Activated CD4-positive, CD25-positive, alpha-beta regulatory T cell treated with anti-CD3 and anti-CD28 coated beads, Interleukin-2, amount 50 U/mL, for 16 hours (primary cell): ENCODE data around the gene PLCH1.

Source experiments
- DNase-seq: peaks from one replicate; pipeline ENCODE4 v3.0.0-alpha.2; 2020; ENCODE audit warnings: low read depth, low spot score

PLCH1 gene

DNA sequence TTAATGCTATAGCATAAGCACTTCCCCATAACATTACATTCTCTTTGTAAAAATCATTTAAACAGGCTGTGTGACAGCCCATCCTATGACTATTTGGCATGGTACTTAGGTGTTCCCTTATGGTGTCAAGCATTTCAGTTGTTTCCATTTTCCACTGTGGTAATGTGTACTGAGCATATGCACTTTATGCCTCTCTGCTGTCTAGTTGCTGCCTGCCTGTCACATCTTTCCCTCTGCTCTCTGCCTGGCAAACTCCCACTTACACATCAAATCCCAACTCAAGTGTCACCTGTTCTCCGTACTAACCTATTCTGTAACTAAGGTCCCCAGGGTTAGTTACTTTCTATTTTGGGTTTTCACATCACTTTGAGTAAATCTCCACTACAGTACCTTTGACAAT lies 367.0 kb downstream of the PLCH1 start:
- DNase-seq: no peak

DNA sequence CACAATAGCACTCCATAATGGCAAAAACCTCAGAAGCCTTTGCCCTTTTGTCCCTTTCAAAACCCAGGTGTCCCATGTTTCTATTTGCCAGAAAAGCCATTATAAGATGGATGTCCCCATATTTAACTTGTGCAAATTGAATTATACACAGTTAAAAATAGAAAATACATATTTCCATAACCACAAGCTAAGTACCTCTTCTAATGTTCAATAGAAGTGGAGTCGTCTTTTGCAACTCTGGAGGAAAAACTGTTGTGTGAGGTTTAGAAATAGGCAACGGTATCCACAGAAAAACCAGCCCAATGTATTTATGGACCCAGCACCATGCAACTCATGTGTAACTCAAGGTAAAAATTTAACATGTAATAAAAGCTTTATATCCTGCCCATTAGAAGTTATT lies 367.8 kb downstream of the PLCH1 start:
- no peak for DNase-seq

DNA sequence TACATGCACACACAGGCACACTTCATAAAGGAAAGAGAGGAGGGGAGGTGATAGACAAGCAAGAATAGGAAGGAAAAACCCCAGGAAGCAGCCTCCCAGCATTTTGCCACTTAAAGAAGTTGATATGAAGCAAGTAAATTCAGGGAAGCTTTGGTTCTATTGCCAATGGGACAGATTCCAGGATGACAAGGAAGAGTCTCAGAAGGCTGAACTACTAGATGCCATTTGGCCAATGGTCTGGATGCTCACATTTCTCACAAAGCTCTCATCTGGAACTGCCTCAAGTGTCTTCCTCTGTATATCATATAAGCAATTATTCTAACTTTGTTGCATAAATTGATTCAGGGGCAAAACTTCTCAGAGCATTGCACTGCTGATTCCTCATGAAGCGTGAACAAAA lies 372.6 kb downstream of the PLCH1 start:
- DNase-seq: no peak

DNA sequence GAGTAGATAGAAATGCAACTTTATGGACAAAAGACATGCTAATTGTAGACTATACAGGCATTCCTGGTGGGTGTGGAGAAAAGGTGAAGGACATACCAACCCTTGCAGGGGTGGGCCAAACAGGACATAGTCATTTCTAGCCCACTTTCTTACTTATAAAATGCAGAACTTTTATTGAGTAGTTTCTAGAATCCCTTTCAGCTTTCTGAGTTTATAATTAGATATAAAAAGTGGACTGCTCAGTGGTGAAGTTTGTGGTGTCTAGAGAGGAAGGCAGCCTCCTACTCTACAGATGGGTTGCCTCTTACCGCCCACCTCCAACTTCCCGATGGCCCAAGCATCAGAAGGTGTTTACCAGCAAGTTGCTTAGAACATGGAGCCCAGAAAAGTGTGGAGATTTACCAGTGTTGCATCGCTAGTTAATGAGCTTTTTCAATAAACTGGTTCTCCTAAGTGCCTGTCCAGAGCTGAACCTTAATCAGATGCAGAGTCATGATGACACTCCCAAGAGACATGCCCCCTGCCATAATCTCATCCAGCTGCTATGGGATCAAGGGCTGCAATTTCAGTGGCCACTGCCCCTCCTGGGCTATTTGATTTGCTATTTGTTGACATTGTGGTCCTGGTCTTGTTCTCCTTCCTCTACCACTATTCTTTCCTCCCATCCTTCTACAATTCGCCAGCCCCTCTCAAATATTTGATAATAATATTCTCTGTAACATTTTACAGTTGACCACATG lies 373.9 kb downstream of the PLCH1 start:
- DNase-seq: no peak

DNA sequence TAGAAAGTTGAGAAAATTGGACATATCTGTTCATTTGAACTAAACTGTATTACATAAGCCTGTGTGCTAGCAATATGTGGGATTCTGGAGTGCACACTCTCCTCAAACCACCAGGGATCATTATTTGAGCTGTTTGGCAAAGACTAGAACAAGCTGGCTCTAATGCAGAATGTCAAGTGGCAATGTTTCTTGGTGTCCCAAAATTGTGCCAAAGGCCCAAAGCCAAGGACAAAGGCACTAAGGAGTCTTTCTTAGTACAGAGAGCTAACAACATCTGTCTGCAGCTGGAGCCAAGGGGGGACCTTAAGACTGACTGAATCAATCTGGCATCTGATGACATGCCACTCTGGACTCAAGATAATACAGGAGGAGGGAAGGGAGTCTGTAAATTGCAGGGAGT lies 374.7 kb downstream of the PLCH1 start:
- no peak for DNase-seq

DNA sequence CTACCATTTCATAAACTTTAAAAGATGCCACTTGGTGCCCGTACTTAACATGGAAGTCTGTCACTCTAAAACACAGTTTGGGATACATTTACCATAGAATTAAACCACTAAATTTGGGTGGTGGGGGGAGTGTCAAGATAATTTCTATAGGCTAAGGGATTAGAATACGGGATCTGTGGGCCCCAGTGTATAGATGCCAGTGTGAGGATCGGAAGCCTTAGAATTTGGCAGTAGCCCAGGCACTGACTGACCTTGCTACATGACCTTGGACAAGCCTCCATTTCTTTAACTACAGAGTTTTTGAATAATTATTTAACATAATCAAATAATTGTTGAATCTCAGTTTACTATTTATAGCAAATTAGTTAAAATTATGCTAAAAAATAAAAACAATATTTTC lies 375.1 kb downstream of the PLCH1 start:
- no peak for DNase-seq

DNA sequence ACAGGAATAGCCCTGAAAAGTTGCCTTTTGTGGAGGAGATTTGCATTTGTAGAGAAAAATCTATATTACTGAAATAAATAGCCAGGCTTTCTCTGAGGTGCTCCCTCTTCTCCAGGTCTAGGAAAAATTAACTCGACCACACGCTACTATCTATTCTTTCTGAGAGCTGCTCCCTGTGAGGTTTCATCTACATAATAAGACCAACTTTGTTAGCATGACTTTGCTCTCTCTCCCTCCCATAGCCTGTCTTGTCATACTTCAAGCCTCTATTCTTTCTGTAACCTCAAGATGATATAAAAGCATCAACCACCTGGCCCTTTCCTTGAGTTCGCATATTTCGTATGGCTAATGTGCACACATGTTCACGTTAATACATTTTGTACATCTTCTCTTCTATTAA lies 375.6 kb downstream of the PLCH1 start:
- no peak for DNase-seq

DNA sequence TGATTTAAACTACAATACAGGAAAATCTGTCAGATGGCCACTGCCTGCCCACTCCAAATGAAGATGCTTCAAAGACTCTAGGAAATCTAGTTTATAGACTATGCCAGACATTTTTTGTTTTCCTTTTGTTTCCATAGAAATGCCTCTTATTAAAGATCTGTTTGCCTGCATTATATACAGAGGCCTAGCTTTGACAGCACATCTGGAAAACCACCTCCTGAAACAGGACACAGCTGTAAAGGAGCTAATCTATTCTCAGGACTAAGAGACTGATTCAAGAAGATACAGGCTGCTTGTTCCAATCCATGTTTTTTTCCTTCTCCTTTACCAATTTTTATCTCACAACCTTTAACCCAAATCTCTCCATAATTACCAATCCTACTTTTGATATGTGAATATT lies 376.1 kb downstream of the PLCH1 start:
- DNase-seq: no peak

DNA sequence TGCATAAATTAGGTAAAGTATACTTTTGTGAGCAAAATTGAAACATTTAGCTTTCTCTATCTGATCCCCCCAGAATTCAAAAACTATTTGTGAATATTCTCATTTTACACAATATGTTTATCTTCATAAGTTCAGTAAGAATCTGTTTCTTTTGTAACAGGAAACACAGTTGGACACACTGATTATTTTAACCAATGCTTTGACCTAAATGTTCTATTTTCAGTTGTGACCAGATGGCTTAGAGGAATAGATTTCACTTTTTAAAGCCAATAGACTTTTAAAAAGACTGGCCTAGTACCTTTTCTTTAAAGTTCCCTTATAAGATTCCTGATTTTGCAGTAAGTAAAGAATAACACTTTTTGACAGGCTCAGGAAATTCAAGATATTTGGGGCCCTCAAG lies 377.4 kb downstream of the PLCH1 start:
- no peak for DNase-seq

DNA sequence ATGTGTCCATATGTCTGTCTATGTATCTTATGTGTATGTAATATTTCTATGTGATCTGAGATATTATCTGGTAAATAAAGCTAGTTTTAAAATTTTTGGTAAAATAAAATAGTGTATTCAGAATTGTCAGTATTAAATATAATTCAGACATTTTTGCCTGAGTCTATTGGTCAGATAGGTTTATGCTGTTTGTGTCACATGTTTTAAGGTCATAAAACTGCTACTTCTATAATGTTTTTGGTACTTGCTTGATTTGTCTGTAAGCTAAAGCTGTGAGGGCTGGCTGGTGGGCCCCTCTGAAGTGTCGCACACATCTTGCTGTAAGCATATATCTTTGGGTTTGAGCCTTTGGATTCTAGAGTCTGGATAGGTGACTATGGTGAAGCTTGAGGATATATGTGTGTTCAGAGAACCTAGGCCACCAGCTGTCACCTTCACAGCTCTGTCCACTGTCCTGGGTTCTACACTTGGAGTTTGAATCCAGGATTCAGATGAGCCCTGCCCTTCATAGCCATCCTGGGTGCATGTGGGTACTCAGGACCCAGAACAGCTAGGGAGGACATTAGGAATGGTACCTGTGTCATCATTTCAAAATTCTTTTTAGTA lies 379.6 kb downstream of the PLCH1 start:
- no peak for DNase-seq

DNA sequence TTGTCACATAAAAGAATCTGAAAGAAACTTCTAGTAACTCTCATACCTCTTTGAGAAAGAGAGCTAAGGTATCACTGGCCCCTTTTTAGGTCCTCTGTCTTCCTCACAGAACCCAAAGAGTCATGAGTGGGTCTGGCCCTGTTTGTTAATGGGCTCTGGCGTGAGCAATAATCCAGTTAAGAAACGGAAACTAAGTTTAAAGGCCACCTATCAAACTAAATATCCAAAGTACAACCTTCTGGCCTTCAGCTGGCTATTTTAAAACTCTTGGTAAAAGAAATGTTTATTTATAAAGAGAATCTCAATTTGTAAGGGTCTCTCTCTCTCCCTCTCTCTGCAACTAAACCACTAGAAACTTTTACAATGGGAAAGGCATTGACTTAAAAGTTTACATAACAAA lies 380.4 kb downstream of the PLCH1 start:
- no peak for DNase-seq

DNA sequence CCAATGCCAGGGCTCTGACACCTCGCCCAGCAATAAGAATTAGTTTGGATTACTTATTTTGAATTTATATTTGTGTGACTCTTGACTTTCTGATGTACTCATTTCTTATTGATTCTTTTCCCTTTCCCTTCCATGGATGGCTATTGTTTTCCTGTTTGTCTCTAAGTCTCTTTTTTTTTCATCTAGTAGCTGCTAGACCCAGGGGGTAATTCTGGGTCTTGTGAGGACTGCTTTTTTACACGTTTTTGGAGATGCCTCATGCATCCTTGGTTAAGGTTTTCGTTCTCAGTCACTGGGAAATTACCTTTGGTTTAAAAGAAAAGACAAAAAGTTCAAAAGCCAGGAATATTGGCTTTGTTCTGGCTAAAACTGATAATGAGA lies 381.2 kb downstream of the PLCH1 start:
- no peak for DNase-seq

DNA sequence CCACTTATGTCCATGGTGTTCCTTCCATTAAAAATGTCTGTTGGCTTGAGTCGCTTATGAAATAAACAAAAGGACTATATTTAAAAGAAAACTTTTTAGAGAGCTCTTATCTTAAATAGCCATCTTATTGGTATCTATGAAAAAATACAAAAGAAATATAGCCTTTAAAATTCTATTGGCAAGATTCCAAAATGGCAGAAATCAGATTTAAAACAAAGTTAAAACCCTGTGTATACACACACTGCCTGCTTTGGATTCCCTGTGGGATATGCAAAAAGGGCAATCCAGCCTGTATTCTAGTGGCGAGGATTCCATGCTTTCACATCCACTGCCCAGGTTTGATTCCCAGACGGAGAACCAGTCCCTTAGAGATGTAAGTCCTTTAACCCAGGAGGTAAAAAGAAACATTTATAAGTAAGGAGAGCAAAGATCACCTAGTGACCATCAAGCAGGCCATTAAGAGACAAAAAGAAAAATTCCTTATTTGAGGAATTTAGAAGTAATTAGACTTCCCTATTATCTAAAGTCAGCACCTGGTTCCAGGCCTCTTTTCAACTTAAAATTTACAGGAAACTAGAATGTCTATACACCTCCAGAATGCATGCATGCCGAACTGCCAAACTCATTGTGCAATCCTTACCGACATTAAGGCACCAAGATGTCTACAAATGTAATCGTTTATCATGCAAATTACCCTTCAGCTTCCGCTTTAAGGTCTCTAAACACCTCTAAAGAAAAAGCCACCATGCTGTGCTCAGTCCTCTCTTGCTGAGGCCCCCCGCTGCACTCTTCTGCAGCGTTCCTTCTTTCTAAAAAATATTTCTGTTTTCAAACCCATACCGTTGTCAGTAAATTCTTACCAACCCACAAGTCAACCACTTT lies 381.8 kb downstream of the PLCH1 start:
- no peak for DNase-seq

DNA sequence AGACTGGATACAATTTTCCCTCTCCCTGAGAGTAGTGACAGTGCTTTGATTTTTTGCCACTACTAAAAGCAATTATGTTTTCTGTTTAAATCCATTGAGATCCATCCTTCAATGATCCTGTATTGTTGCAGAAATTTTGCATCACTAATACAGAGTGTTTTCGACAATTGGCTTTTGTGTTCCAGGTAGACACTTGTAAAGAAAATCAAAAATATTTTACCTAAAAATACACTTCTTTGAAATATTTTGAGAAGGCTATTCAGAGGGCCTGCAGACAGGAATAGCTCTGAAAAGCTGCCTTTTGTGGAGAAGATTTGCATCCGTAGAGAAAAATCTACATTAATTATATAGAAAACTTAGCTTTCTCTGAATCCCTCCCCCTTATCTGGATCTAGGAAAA lies 384.6 kb downstream of the PLCH1 start:
- DNase-seq: no peak

DNA sequence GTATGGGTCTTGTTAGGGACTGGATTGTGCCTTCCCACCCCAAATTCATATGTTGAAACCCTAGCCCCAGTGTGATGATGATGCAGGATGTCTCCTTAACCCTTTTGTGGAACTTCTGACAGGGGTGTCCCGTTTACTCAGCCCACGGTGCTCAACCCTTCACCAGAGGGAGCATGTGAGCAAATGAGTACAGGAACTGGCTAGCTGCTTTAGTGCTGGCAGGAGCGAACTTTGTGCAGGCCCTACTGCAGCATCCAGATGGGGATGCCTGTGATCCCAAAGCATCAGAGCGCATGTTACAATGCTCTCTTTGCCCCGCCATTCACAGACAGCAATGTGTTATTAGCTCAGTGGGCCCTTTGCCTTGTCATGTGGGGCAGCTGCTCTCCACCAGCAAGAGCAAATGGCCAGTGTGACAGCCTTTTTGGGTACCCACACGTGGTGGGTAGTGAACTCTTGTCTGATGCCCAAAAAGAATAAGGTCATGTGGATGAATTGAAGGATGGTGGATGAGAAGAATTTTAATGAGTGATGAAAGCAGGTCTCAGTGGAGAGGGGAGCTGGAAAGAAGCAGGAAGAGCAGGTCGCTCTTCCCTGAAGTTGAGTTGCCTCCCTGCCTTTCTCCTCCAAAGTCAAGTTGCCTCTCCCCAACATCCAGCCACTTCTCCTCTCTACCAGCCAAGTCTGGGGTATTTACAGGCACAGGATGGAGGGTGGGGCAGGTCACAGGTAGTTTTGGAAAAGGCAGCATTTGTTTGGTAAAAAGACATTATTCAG lies 388.1 kb downstream of the PLCH1 start:
- DNase-seq: no peak

DNA sequence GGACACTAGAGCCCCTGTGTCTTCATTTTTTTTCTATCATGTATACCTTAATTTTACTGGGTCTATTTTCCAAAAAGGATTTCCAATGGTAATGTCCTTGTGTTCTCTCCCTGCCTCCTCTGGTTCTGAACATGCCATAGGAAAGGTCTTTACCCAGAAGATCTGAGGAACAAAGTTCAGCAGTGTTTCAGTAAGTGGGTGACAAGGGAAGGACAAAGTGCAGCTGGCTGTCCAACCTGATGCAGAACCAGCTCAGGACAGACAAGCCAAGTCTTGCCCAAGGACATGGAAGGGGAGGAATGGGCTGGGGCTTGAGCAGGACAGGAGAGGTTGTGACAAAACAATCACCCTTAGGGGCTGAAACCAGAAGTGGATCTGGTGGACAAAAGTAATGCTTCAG lies 390.2 kb downstream of the PLCH1 start:
- no peak for DNase-seq

DNA sequence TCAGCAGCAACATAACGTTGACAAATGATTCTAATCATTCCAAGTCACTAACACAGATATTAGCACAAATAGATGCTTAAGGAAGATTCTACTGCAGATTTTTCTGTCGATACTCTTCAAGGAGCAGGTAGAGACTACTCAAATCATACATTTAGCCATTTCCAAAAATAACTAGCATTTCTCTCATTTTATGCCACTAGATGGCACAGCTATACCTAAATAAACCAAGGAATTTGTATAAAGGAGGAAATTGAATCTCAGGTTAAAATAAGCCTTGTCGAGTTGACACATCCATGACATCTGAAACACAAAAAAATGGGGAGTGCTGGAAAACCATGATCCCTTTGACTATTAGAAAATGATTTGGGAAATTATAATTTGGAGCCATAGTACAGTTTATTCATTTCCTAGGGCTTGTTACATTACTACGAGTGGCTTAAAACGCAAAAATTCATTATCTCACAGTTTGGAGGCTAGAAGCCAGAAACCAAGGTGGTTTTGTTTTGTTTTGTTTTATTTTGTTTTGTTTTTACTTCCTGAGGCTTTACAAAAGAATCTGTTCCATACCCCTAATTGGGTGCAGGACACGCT lies 391.9 kb downstream of the PLCH1 start:
- no peak for DNase-seq

DNA sequence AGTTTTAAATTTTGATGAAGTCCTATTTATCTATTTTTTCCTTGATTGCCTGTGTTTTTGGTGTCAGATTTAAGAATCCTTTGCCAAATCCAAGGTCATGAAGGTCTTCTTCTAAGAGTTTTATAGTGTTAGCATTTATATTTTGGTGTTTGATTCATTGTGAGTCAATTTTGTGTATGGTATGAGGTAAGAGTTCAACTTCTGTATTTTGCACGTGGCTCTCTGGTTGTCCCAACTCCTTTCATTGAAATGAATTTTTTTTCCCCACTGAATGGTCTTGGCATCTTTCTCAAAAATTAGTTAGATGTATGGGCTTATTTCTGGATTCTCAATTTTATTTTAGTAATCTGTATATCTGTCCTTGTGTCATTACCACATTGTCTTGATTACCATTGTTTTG lies 394.3 kb downstream of the PLCH1 start:
- DNase-seq: no peak

DNA sequence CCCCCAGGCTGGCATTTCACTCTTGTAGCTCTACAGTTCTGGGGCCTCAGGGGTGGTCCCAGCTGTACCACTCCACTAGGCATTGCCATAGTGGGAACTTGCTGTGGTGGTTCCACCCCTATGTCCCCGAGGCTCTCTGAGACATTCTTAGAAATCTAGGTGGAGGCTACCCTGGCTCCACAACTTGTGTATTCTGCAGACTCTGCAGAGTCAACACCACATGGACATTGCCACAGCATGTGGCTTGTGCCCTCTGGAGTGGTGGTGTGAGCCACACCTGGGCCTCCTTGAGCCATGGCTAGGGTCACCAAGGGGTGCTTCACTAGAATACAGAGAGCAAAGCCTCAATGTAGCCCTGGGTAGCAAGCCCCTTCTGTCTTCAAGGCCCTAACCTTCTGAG lies 397.0 kb downstream of the PLCH1 start:
- DNase-seq: no peak

DNA sequence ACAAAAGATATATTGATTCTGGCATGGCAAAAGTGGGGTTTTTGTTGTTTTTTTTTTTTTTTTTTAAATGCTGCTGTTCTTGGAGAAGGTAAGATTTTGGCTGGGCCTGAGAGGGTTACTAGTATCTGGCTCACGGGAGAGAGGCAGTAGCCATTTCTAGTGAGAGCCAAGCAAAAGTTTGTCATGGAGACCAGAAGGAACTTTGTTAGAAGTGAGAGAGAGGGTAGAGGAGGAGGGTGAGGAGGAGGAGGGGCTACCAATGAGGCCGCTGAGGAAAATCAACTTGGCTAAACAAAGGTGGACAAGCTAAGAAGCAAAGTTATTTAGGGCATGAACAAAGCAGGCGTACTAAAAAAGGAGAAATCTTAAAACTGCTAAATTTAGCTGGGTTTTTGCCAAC lies 402.5 kb downstream of the PLCH1 start:
- no peak for DNase-seq

DNA sequence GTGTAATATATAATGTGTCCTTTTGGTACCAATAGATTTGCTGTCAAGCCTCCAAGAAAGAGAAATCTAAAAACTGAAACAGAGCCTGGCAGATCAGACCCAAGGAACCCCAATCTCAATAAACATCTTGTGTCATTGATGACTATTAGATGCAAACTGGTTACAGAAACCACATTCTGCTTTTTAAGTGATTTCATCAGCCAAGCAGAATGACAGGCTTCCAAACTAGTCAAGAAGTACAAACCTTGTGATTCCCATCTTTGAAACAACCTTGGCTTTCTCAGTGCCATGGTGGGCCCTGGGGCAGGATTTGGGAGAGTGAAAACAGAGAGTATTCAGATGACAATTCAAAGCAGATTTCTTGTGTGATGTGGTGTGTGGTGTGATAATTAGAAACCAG lies 405.8 kb downstream of the PLCH1 start:
- DNase-seq: no peak
